Measurements from ENCODE around the gene TMEM150C.
A peak's percentile ranks its signal among the peaks of the same experiment; 100 is the strongest.

TMEM150C gene

GRCh38 chr4:82469791-82470345 lies 91.9 kb downstream of the TMEM150C start:
- no peak for DNase-seq

- no peak for DNase-seq
Observed at GRCh38 chr4:82467471-82467870, 94.3 kb downstream of the TMEM150C start.

DNA sequence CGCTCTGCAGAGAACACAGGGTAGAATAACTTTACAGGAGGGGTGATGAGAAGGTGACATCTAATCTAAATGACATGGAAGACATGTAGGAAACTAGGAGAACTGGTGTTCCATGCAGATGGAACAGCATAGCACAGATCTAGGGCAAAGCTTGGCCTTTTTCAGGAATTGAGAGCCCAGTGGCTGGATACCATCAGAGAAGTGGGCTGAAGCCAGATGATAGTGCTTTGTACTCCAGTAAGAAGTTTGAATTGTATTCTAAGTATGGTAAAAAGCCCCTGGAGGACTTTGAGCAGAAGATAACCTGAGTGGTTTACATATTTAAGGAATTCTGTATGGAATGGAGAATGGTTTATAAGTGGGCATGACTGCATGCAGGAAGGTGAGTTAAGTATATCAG lies 98.6 kb downstream of the TMEM150C start:
- no peak for DNase-seq

DNA sequence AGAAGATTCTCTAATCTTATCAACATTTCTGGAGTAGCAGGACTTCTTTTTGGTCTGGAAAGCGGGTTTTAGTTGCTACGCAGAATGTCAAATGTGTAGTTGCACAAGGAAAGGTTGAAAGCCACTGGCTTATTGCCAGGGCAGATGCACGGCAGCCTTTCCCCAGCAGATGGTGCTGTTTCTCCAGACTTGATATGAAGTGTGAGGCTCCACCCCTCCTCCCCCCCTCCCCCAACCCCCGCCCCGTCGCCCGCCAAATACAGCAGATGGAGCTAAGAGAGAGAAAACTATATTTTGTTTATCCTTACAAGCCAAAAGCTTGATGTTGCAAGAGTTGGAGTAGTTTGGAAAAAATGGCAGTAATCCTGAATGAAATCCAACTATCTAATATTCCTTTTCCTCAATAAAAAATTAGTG lies 99.4 kb downstream of the TMEM150C start:
- DNase-seq = peak; percentile 69

DNA sequence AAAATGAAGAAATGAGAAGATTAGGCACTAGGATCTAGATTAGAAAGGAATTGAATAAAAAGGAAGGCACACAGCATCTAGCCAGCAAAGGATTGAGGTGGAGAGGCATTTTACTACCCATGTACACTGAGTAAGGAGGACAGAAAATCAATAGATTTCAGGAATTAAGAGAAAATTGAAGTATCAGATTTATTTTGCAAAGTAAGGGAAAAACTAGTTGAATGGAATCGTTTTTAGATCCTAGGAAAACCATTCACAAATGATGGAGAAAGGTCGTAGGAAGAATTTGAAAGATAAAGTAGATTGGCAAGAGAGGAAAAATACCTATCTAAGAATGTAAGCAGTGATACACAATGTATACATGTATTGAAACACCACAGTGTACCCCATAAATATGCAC lies 100.1 kb downstream of the TMEM150C start:
- no peak for DNase-seq

DNA sequence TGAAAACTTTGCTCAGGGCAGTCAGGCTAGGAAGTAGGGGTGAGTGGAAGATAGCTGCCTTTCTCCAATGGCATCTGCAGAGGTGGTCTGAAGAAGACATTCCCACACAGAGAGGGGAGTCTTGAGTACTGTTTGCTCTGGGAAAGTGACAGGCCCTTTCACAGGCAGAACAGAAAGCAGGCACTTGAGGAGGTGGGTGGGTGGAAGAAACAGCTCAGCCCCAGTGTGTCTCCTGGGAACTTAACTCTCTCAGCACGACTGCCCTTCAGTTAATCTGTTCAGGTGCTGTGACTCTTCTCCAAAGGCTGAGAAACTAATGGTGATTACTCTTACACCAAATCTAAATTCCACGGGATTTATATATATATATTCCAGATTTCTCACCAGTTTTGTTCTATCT lies 103.1 kb downstream of the TMEM150C start:
- DNase-seq = no peak

DNA sequence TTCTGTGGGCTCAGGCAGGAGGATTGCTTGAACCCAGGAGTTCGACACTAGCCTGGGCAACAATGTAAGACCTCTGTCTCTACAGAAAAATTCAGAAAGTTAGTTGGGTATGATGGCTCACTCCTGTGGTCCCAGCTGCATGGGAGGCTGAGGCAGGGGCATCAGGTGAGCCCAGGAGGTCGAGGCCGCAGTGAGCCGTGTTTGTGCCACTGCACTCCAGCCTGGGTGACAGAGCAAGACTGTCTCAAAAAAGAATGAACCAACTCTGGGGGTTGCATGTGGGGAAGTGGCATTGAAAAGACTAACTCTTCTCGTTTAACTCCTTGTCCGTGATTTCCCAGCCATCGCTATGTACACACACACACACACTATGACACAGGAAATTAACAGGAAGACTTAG lies 104.5 kb downstream of the TMEM150C start:
- no peak for DNase-seq

- no peak for DNase-seq
Observed at GRCh38 chr4:82452026-82452425, 109.8 kb downstream of the TMEM150C start.

GRCh38 chr4:82450966-82451755 lies 110.6 kb downstream of the TMEM150C start:
- no peak for DNase-seq

DNA sequence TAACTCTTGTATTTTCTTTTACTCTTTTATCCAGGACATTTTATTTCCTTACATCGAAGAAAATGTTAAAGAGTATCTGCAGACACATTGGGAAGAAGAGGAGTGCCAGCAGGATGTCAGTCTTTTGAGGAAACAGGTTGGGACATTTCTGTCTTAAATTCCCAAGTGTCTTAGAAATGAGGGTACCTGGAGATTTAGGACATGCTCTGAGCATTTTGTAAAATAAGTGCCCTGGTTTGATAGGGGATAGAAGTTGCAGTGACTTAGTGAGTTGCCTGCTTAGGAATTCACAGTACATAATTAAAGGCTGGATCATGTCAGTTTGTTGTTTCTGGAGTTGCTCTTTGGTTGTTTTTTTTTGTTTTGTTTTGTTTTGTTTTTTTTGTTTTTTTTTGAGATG lies 113.9 kb downstream of the TMEM150C start:
- DNase-seq = no peak

- DNase-seq = no peak
Observed at GRCh38 chr4:82439088-82439487, 122.7 kb downstream of the TMEM150C start.

- DNase-seq = no peak
Observed at GRCh38 chr4:82437285-82438005, 124.3 kb downstream of the TMEM150C start.

GRCh38 chr4:82436780-82437179 lies 125.0 kb downstream of the TMEM150C start:
- DNase-seq = no peak

DNA sequence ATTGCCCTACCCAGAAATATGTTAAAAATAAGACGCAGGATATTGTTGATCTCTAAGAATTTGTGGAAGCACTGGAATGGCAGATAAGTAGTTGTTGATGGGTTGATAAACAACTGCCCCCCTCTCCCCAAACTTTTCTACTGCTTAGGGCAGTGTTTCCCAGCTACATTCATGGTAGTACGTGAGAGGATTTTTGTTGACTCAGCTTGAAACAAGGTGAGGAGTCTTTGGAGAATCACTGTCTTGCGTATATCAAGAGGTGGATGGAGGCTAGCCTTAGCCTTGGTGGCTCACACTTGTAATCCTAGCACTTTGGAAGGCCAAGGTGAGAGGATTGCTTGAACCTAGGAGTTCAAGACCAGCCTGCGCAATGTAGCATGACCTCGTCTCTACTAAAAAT lies 125.7 kb downstream of the TMEM150C start:
- DNase-seq = no peak

DNA sequence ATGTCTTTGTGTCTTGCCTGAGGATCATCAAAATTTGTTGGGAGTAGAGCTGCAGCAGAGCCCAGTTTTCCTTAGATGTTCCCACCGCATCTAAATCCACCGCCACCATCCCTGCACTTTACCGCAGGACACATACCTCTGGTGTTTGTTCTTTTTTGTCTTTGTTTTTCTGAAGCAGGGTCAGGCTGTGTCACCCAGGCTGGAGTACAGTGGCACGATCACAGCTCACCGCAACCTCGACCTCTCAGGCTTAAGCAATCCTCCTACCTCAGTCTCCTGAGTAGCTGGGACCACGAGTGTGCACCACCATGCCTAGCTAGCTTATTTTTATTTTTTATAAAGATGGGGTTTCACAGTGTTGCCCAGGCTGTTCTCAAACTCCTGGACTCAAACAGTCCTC lies 126.8 kb downstream of the TMEM150C start:
- DNase-seq = no peak

GRCh38 chr4:82433791-82434190 lies 128.0 kb downstream of the TMEM150C start:
- DNase-seq = no peak

All from MV-4-11 (cell line).